Effector memory CD4-positive, alpha-beta T cell (primary cell): Measurements from ENCODE around the gene PTPRU.

Experiments used
- DNase-seq, 3 donors: peaks; one replicate each; pipeline ENCODE4 v3.0.0-alpha.2; 2020
- H3K27ac ChIP-seq: 2 replicates; pipeline ENCODE4 v1.7.0; 2013; ENCODE audit warnings: mild to moderate bottlenecking, low read length, moderate library complexity; ENCODE audit not compliant: insufficient read depth, poor library complexity, severe bottlenecking
- H3K27me3 ChIP-seq: replicated peaks from 2 replicates; pipeline ENCODE4 v1.7.0; 2013; ENCODE audit warnings: mild to moderate bottlenecking, low read length; ENCODE audit not compliant: insufficient read depth, control insufficient read depth, poor library complexity, severe bottlenecking
- H3K36me3 ChIP-seq: 2 replicates; pipeline ENCODE4 v1.7.0; 2013; ENCODE audit warnings: mild to moderate bottlenecking, low read length, moderate library complexity; ENCODE audit not compliant: control insufficient read depth, insufficient read depth
- H3K4me1 ChIP-seq: 2 replicates; pipeline ENCODE4 v1.7.0; 2013; ENCODE audit warnings: low read length, mild to moderate bottlenecking; ENCODE audit not compliant: control insufficient read depth, insufficient read depth, poor library complexity, severe bottlenecking
- H3K4me3 ChIP-seq: 2 replicates; pipeline ENCODE4 v1.7.0; 2013; ENCODE audit warnings: low read length, low read depth, mild to moderate bottlenecking; ENCODE audit not compliant: insufficient read depth, poor library complexity, severe bottlenecking
- H3K9me3 ChIP-seq: 2 replicates; pipeline ENCODE4 v1.7.0; 2013; ENCODE audit warnings: mild to moderate bottlenecking, low read length, moderate library complexity; ENCODE audit not compliant: control insufficient read depth
- total RNA-seq, 3 donors: gene quantifications; one replicate each; lab custom pipeline; 2026; lab: John Stamatoyannopoulos, UW

PTPRU gene
- 0.17 to 0.39 (median 0.26) reads per million in 3 donors for total RNA-seq

DNA sequence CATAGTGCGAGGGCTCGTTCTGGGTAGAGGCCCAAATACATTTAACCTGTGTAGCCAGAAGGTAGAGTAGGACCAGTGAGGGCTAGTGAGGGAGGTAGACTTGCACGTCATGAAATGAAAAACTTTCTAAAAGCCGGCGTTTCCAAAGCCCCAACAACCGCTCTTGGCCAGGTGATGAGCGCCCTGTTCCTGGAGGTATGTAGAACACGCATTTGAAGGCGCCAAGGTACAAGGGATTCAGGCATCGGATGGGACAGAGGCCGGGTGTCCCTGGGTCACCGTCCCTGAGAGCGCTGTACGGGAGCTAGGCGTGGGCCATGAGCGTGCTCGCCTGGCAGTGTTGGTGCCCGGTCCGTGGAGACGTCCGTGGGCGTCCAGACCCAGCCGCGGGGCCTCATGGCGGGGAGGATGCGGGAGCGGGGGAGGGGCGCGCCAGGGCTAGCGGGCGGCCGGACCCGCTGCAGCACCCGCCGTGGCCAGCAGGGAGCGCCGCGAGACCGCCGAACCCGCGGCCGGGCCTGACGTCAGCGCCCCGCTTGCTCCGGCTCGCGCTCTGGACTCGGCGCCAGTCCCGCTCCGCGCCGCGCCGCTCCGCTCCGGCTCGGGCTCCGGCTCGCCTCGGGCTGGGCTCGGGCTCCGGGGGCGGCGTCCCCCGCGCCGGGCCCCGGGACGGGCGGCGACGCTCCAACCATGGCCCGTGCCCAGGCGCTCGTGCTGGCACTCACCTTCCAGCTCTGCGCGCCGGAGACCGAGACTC lies at the start of gene PTPRU:
Gene PTPRU, plus strand, starts transcription at position 568 of the 757 bp plus-strand sequence. Its CDS starts 123 bp downstream, at position 691.
- H3K9me3 ChIP-seq = no peaks in the 10 kb centered on the region
- peaks cover 17% of the 10 kb centered on the region for H3K27me3 ChIP-seq
- DNase-seq = peak; percentile 55 to 68 (median 58)
- H3K27ac ChIP-seq = no peak within 1 kb of the TSS
- H3K4me1 ChIP-seq = peaks cover 17% of the 10 kb centered on the region
- no peaks in the 10 kb centered on the region for H3K36me3 ChIP-seq
- peak within 1 kb of the TSS; percentile 48 for H3K4me3 ChIP-seq

DNA sequence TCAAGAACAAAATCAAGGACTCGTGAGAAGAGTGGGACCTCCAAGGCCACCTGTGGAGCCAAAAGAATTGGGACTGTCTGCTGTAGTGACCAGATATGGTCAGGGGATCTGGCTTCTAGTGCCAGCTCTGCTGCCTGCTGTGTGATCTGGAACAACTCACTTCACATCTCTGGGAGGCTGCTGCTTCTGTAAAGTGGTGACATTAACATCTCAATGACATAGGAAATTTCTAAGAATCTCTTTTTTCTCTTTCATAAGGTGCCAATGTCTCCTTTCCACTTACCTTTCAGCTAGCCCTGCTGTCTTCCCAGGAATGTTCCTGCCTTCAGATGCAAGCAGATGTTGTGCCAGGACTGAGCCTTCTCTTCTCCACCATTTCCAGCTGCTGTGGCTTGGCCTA lies 49.6 kb upstream of the PTPRU start:
- Histone ChIP-seq H3K4me1 (no peaks in the 10 kb centered on the region), H3K9me3 (no peaks in the 10 kb centered on the region), H3K27ac (no peak overlapping the region), H3K36me3 (no peaks in the 10 kb centered on the region), H3K4me3 (no peak overlapping the region), H3K27me3 (no peaks in the 10 kb centered on the region)
- no peak for DNase-seq

DNA sequence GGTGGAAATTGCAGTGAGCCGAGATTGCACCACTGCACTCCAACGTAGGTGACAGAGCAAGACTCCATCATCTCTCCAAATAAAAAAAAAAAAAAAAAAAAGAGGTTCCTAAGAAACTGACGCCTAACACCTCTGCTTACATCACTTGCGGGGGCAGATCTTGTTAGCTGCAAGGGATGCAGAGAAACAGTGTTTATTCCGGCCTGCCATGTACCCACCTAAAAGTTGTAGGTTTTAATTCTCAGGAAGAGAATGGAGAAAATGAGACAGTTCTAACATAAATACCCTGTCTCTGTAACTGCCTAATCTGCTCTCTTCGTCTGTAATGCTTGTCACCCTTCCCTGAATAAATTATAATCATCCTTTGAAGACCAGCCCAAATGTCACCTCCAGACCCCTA lies 45.6 kb upstream of the PTPRU start:
- Histone ChIP-seq H3K4me1 (no peaks in the 10 kb centered on the region), H3K27me3 (no peaks in the 10 kb centered on the region), H3K4me3 (no peak overlapping the region), H3K27ac (no peak overlapping the region), H3K9me3 (no peaks in the 10 kb centered on the region), H3K36me3 (no peaks in the 10 kb centered on the region)
- DNase-seq = no peak

DNA sequence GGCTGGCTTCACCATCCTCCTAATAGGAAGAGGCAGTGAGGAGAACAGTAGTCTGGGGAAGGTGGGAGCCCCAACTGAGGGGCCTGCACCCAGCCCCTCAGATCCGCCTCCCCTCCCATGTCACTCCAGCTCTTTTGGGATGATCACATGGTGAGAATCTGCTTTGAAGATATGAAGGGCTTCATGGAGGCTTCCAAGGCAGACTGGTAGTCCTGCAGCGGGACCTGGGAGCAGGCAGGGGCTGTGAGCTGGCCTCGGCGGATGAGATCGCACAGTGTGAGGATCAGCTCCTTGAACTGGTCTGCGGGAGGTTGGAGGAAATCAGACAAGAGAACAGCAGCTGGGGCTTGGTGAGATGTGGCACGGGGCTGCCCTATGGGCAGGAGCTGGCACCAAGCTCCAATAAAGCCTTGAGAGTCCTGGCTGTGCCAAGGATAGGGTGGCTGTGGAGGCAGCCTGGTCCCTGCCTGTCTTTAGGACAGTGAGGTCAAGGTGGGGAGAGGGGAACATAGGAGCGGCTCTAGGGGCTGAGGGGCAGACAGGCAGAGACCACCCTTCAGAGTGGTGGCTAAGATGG lies 42.4 kb upstream of the PTPRU start:
- no peak overlapping the region for H3K4me3 ChIP-seq

DNA sequence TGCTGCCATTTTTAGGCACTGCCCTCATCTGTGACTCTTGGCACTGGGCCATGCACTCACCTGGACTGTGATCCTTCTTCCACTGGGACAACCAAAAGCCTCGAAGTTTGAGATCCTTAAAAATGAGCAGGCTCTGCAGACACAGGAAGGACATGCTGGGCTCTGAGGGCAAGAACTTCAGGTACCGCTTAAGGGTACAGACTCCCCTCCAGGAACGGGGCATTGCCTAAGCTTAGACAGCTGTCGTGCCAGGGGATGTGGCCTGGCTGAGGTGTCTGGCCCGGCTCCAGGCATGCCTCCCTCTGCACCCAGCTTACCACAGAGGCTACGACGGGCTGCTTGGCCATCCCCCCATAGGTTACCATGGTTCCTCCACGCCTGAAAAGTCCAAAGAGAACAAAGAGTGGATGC lies 40.4 kb upstream of the PTPRU start:
- H3K27ac ChIP-seq = no peak overlapping the region
- DNase-seq = no peak
- peaks cover 5% of the 10 kb centered on the region for H3K36me3 ChIP-seq

More for the DNA sequence above, 42.4 kb upstream of the PTPRU start:
- Histone ChIP-seq H3K27ac (no peak overlapping the region), H3K27me3 (no peaks in the 10 kb centered on the region), H3K36me3 (no peaks in the 10 kb centered on the region), H3K9me3 (no peaks in the 10 kb centered on the region), H3K4me1 (no peaks in the 10 kb centered on the region)
- no peak for DNase-seq

DNA sequence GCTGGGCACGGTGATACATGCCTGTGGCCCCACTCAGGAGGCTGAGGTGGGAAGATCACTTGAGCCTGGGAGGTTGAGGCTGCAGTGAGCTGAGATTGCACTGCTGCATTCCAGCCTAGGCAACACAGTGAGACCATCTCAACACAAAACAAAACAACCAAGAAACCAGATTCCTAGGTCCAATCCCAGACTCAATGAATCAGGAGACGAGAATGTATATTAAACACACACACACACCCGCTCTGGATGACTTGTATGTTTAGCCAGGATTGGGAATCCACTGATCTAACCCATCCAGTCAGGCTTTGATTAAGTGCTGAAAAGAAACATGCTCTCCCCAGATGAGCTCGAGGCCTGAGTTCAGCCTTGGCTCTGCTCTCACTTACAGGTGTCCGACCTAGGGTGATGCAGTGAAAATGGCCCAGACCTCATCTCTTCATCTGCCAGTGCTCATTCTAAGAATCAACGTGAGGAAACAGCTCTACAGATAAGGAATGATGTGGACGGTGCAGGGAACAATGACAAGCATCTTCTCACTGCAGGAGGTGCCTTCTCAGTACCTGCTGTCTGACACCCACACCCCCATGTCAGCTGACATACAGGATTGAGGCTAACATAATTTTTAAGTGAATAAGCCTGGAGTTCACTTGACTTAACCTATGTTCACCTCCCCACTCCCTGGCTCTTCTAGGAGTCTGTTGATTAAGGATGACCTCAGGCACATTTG lies 39.3 kb upstream of the PTPRU start:
- Histone ChIP-seq H3K4me3 (no peak overlapping the region), H3K27ac (no peak overlapping the region), H3K27me3 (no peaks in the 10 kb centered on the region), H3K36me3 (peaks cover 8% of the 10 kb centered on the region), H3K4me1 (no peaks in the 10 kb centered on the region), H3K9me3 (no peaks in the 10 kb centered on the region)
- no peak for DNase-seq

More for the DNA sequence above, 40.4 kb upstream of the PTPRU start:
- H3K4me1 ChIP-seq = no peaks in the 10 kb centered on the region
- H3K4me3 ChIP-seq = no peak overlapping the region
- no peaks in the 10 kb centered on the region for H3K9me3 ChIP-seq
- H3K27me3 ChIP-seq = no peaks in the 10 kb centered on the region

DNA sequence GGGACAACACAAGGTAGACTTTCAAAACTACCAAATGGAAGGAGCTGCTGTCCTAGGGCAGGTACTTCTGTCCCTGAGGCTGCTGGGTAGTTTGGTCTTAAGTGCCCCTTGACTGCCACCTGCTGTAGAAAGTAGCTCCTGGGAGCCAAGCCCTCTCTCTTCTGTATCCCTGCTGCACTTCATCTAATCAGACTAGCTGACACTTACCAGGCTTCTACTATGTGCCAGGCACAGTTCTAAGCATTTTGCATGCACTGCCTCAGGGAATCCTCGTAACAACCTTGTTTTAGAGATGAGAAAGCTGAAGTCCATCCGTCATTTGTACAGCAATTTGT lies 38.8 kb upstream of the PTPRU start:
- no peak for DNase-seq
- Histone ChIP-seq H3K27me3 (no peaks in the 10 kb centered on the region), H3K36me3 (peaks cover 8% of the 10 kb centered on the region), H3K4me1 (no peaks in the 10 kb centered on the region), H3K4me3 (no peak overlapping the region), H3K27ac (no peak overlapping the region), H3K9me3 (no peaks in the 10 kb centered on the region)

DNA sequence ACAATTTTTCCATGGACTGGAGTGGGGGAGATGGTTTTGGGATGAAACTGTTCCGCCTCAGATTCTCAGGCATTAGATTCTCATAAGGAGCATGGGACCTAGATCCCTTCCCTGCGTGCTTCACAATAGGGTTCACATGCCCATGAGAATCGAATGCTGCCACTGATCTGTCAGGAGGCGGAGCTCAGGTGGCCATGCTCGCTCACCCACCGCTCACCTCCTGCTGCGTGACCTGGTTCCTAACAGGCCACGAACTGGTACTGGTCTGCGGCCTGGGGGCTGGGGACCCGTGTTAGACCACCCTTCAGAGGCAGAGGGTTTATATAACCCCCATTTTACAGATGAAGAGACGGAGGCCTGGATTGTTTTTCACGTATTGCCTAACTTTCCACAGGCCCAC lies 38.3 kb upstream of the PTPRU start:
- Histone ChIP-seq H3K4me3 (no peak overlapping the region), H3K9me3 (no peaks in the 10 kb centered on the region), H3K36me3 (peaks cover 8% of the 10 kb centered on the region), H3K27me3 (no peaks in the 10 kb centered on the region), H3K4me1 (no peaks in the 10 kb centered on the region), H3K27ac (no peak overlapping the region)
- no peak for DNase-seq

DNA sequence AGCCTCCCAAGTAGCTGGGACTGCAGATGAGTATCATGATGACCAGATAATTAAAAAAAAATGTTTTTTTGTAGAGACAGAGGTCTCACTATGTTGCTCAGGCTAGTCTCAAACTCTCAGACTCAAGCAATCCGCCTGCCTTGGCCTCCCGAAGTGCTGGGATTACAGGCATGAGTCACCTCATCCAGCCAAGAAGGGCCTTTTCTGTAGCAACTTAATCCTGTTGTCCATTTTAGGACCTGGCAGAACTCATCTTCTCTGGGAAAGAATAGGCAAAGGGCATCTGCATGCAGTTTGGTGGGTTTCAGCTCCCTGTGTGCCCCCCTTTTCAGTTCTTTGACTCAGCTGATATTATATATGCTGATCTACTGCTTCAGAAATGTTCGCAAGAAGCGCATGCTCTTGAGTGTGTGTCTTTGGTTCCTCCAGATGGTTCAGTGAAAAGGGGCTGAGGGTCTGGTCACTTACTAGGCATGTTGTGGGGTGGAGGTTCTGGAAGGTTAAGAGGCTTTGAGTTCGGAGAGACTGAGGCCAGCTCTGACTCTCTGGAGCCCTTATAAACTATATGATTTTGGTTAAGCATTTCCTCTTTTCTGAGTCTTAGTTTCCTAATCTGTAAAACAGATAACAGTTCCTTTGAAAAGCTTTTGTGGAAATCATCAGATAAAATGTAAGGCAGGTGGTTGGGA lies 35.3 kb upstream of the PTPRU start:
- H3K4me3 ChIP-seq = no peak overlapping the region
- no peaks in the 10 kb centered on the region for H3K27me3 ChIP-seq
- no peak overlapping the region for H3K27ac ChIP-seq
- DNase-seq = no peak
- peaks cover 11% of the 10 kb centered on the region for H3K36me3 ChIP-seq
- H3K9me3 ChIP-seq = no peaks in the 10 kb centered on the region
- no peaks in the 10 kb centered on the region for H3K4me1 ChIP-seq
